GM12878 (cell line): Measurements from ENCODE around the gene CLDN16. TPM values are rescaled to one million over a fixed set of nuclear protein-coding genes. Genes with fewer than 3 reads are reported as not detected.

ENCODE experiments used
- ATAC-seq: fragments of 200-7000 bp; cut with Tn5 transposase; 3 replicates; pipeline ENCODE4 v1.9.1; 2020; ENCODE audit warnings: mild to moderate bottlenecking, moderate library complexity
- BruUV-seq: library from RNA; stranded (reverse); fragments of 400-500 nt; replicated peaks from 2 replicates; lab custom pipeline; 2021; lab: Mats Ljungman, UMichigan
- CTCF ChIA-PET: fragments of 300-600 bp; sonication (Branson Sonifier 250); formaldehyde crosslinking; extraction: SDS; loops from one replicate; lab custom pipeline; 2021; ENCODE audit warnings: inconsistent platforms; lab: Yijun Ruan, JAX
- POLR2A ChIA-PET: fragments of 350-600 bp; formaldehyde crosslinking; extraction: SDS; loops from one replicate; lab custom pipeline; 2021; ENCODE audit warnings: inconsistent platforms; lab: Charles Lee
- RAD21 ChIA-PET: fragments of 300-600 bp; sonication (Branson Sonifier 250); formaldehyde crosslinking; loops from one replicate; lab custom pipeline; 2023; ENCODE audit warnings: antibody characterized with exemption; ENCODE audit not compliant: unreplicated experiment; lab: Charles Lee
- SMC1A ChIA-PET: fragments of 300-600 bp; sonication (Branson Sonifier 250); formaldehyde crosslinking; loops from one replicate; lab custom pipeline; 2023; ENCODE audit not compliant: unreplicated experiment, uncharacterized antibody; lab: Charles Lee
- DNase-seq: peaks from one replicate; pipeline ENCODE4 v3.0.0-alpha.2; 2011; ENCODE audit warnings: low read depth, low spot score
- FAIRE-seq: peaks from 3 replicates; lab custom pipeline; 2011; peaks lifted over from hg19 to GRCh38; lab: Jason Lieb, UNC
- H2AFZ ChIP-seq: 2 replicates; pipeline ENCODE4 v1.6.0; 2011; ENCODE audit warnings: low read depth, low read length, control low read depth; ENCODE audit not compliant: control insufficient read depth
- H3K27ac ChIP-seq: 2 replicates; pipeline ENCODE4 v1.5.1; 2011; ENCODE audit warnings: control low read depth; ENCODE audit not compliant: control insufficient read depth, insufficient read depth
- H3K27me3 ChIP-seq, 2 experiments: replicated peaks in 1 of 2; 2 replicates each; pipeline versions ENCODE4 v1.6.0 to v1.6.1; 2011; ENCODE audit warnings: low read length in 1 of 2; ENCODE audit not compliant: control insufficient read depth in 2 of 2, insufficient read depth in 2 of 2
- H3K36me3 ChIP-seq, 2 experiments: 2 replicates each; pipeline ENCODE4 v1.5.1; 2011; ENCODE audit warnings: low read length in 1 of 2; ENCODE audit not compliant: control insufficient read depth in 2 of 2, insufficient read depth in 2 of 2
- H3K4me1 ChIP-seq: 2 replicates; pipeline ENCODE4 v1.6.1; 2011; ENCODE audit warnings: mild to moderate bottlenecking, low read length, moderate library complexity, mixed read lengths; ENCODE audit not compliant: control insufficient read depth, insufficient read depth
- H3K4me2 ChIP-seq: 2 replicates; pipeline ENCODE4 v1.6.0; 2011; ENCODE audit warnings: control low read depth; ENCODE audit not compliant: control insufficient read depth, insufficient read depth
- H3K4me3 ChIP-seq: fragments of 200-600 bp; sonication (generic); 2 replicates; pipeline ENCODE4 v1.5.1; 2016
- H3K79me2 ChIP-seq: 2 replicates; pipeline ENCODE4 v1.6.0; 2011; ENCODE audit warnings: low read length; ENCODE audit not compliant: control insufficient read depth, insufficient read depth
- H3K9ac ChIP-seq: 2 replicates; pipeline ENCODE4 v1.8.0; 2011; ENCODE audit warnings: low read length, control low read depth, mixed read lengths; ENCODE audit not compliant: control insufficient read depth, insufficient read depth
- H3K9me3 ChIP-seq: replicated peaks from 3 replicates; pipeline ENCODE4 v1.5.1; 2011; ENCODE audit warnings: mild to moderate bottlenecking, low read length; ENCODE audit not compliant: control insufficient read depth, insufficient read depth
- H4K20me1 ChIP-seq: 2 replicates; pipeline ENCODE4 v1.6.0; 2011; ENCODE audit not compliant: control insufficient read depth, insufficient read depth
- ATF7 ChIP-seq: fragments of 450-650 bp; IDR thresholded peaks from 2 replicates; pipeline ENCODE4 v1.6.1; 2016; ENCODE audit warnings: low read depth, mild to moderate bottlenecking
- BHLHE40 ChIP-seq, 2 experiments: fragments of 450-650 bp in 1 of 2; IDR thresholded peaks; 2 replicates each; pipeline ENCODE4 v1.6.1; 2011 to 2017; ENCODE audit warnings: low read depth in 2 of 2, borderline replicate concordance in 1 of 2, improper control_type of control experiment in 1 of 2, low read length in 1 of 2, mild to moderate bottlenecking in 1 of 2
- FOXM1 ChIP-seq: IDR thresholded peaks from 2 replicates; pipeline ENCODE4 v1.6.1; 2012; ENCODE audit warnings: low read depth, mild to moderate bottlenecking, inconsistent platforms, low read length, moderate library complexity
- MXI1 ChIP-seq: fragments of 150-350 bp; IDR thresholded peaks from 2 replicates; pipeline ENCODE4 v1.6.1; 2011; ENCODE audit warnings: low read depth, mild to moderate bottlenecking, inconsistent platforms, low read length, improper control_type of control experiment
- POU2F2 ChIP-seq: IDR thresholded peaks from 3 replicates; pipeline ENCODE4 v1.6.1; 2011; ENCODE audit warnings: low read depth, mild to moderate bottlenecking, low read length, borderline replicate concordance
- TBL1XR1 ChIP-seq: IDR thresholded peaks from 2 replicates; pipeline ENCODE4 v1.6.1; 2012; ENCODE audit warnings: low read depth, low read length, improper control_type of control experiment
- ZSCAN29 ChIP-seq: fragments of 450-650 bp; IDR thresholded peaks from 2 replicates; pipeline ENCODE4 v1.6.1; 2017; ENCODE audit warnings: mild to moderate bottlenecking, moderate library complexity
- WGBS: methylation state at CpG from one replicate; pipeline ENCODE4 v1.1.6; 2016; ENCODE audit warnings: low lambda C conversion rate; ENCODE audit not compliant: insufficient replicate concordance, insufficient coverage; ENCODE audit errors: missing lambda C conversion rate; 5-methylcytosine and 5-hydroxymethylcytosine counted together
- in situ Hi-C: fragments of 300-500 bp; cut with MboI; formaldehyde crosslinking; loops from 9 replicates; pipeline ENCODE4 v1.14.3; 2018; ENCODE audit warnings: mixed read lengths
- intact Hi-C: fragments of 100-400 bp; cut with micrococcal nuclease; formaldehyde crosslinking; loops from one replicate; pipeline ENCODE4 v1.14.2; 2022; ENCODE audit not compliant: unreplicated experiment
- polyA plus RNA-seq, 11 experiments: library from polyadenylated mRNA; depleted of rRNA in 4 of 11; unstranded in 6 of 11; stranded (reverse) in 5 of 11; fragments of >200 nt; fragmentation: Nextera tagmentation in 4 of 11; fragmentation: Illumina TruSeq in 1 of 11; extraction: Ambion mirVana in 4 of 11; extraction: Trizol in 1 of 11; gene quantifications; 1 replicate in 1 of 11; 2 replicates in 10 of 11; pipeline versions ENCODE4 v1.2.1 to v1.2.3, GENCODE V29; 2011 to 2016; ENCODE audit warnings: inconsistent platforms in 2 of 11, missing spikeins in 2 of 11, low read depth in 1 of 11
- total RNA-seq, 4 experiments: library from RNA; depleted of rRNA in 3 of 4; stranded (reverse); fragments of >200 nt in 3 of 4; fragmentation: Illumina TruSeq in 1 of 4; extraction: Trizol in 1 of 4; gene quantifications; 2 replicates each; pipeline versions ENCODE4 v1.2.1 to v1.2.3, GENCODE V29; 2013 to 2021
- TF ChIP-seq, protein P1 (sequence below): IDR thresholded peaks from 2 replicates; pipeline ENCODE4 v1.6.1; 2012; ENCODE audit warnings: low read depth, low read length, improper control_type of control experiment
- TF ChIP-seq, protein P2 (sequence below): IDR thresholded peaks from 2 replicates; pipeline ENCODE4 v1.6.1; 2012; ENCODE audit warnings: mild to moderate bottlenecking, low read depth, low read length
- TF ChIP-seq, protein P3 (sequence below): IDR thresholded peaks from 2 replicates; pipeline ENCODE4 v1.6.1; 2012; ENCODE audit warnings: low read depth, low read length, improper control_type of control experiment

The CLDN16 gene
- total and polyA plus RNA-seq, 10 of the 15 experiments (the other 5 are each of a cell fraction or from before 2014, with no cell fraction given) = 3.2 to 26.6 (median 4.0) TPM

DNA sequence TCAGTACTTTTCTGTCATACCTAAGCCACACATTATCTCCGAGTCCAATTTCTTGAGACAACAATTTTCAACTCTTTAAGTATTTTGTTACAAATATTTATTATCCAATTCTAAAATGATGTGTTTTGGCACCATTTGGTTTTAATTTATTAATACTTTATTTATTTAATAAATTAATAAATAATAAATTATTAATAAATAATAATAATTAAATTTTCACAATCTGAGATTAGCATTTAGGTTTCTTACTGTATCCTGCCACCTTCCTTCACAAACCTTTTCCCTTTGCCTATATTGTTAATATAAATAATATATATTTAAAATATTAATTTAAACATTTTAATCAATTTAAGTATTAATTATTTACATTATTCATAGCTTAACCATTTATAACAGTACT, 37.9 kb downstream of the CLDN16 start:
- no peaks in the 10 kb centered on the region for H4K20me1 ChIP-seq
- H3K4me2 ChIP-seq = no peak overlapping the region
- ChIA-PET SMC1A (interaction anchor here (0.6 to 6.8 kb wide), 26 partner anchors 11 to 478 kb away, joined by 3 to 71 read pairs (median 6); partner anchors contain the start of gene CLDN1), POLR2A (interaction anchor here (0.6 kb wide), 1 partner anchor 216 kb away, joined by 4 read pairs; no protein-coding TSS in a partner anchor), CTCF (interaction anchor here (0.8 to 5.3 kb wide), 17 partner anchors 12 to 469 kb away, joined by 3 to 98 read pairs (median 12); no protein-coding TSS in a partner anchor), RAD21 (interaction anchor here (0.8 to 4.7 kb wide), 20 partner anchors 17 to 1153 kb away, joined by 3 to 38 read pairs (median 6); partner anchors contain the start of genes CLDN16 and P3H2)
- no peaks in the 10 kb centered on the region for H3K9me3 ChIP-seq
- BruUV-seq = no TSS peak
- FAIRE-seq (no peak), ATAC-seq (no peak), DNase-seq (no peak)
- H2AFZ ChIP-seq = no peak overlapping the region
- H3K9ac ChIP-seq = no peak overlapping the region
- 92% methylated on average over 1 of the region's 1 CpG for WGBS
- in situ Hi-C loops = no loop called here
- TF ChIP-seq, protein P1, sequence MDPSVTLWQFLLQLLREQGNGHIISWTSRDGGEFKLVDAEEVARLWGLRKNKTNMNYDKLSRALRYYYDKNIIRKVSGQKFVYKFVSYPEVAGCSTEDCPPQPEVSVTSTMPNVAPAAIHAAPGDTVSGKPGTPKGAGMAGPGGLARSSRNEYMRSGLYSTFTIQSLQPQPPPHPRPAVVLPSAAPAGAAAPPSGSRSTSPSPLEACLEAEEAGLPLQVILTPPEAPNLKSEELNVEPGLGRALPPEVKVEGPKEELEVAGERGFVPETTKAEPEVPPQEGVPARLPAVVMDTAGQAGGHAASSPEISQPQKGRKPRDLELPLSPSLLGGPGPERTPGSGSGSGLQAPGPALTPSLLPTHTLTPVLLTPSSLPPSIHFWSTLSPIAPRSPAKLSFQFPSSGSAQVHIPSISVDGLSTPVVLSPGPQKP = no peak
- TF ChIP-seq POU2F2 (no peak), ATF7 (no peak), ZSCAN29 (no peak), BHLHE40 (IDR thresholded peaks at IDR 0.05; ENCODE audit: borderline replicate concordance in 1 of 2, low read depth in 2 of 2, low read length in 1 of 2) (no peak), MXI1 (no peak), TBL1XR1 (no peak), FOXM1 (no peak)
- TF ChIP-seq, protein P2, sequence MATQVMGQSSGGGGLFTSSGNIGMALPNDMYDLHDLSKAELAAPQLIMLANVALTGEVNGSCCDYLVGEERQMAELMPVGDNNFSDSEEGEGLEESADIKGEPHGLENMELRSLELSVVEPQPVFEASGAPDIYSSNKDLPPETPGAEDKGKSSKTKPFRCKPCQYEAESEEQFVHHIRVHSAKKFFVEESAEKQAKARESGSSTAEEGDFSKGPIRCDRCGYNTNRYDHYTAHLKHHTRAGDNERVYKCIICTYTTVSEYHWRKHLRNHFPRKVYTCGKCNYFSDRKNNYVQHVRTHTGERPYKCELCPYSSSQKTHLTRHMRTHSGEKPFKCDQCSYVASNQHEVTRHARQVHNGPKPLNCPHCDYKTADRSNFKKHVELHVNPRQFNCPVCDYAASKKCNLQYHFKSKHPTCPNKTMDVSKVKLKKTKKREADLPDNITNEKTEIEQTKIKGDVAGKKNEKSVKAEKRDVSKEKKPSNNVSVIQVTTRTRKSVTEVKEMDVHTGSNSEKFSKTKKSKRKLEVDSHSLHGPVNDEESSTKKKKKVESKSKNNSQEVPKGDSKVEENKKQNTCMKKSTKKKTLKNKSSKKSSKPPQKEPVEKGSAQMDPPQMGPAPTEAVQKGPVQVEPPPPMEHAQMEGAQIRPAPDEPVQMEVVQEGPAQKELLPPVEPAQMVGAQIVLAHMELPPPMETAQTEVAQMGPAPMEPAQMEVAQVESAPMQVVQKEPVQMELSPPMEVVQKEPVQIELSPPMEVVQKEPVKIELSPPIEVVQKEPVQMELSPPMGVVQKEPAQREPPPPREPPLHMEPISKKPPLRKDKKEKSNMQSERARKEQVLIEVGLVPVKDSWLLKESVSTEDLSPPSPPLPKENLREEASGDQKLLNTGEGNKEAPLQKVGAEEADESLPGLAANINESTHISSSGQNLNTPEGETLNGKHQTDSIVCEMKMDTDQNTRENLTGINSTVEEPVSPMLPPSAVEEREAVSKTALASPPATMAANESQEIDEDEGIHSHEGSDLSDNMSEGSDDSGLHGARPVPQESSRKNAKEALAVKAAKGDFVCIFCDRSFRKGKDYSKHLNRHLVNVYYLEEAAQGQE = no peak
- TF ChIP-seq, protein P3, sequence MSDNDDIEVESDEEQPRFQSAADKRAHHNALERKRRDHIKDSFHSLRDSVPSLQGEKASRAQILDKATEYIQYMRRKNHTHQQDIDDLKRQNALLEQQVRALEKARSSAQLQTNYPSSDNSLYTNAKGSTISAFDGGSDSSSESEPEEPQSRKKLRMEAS = no peak
- intact Hi-C loops = no loop called here
- no peaks in the 10 kb centered on the region for H3K79me2 ChIP-seq
- H3K27me3 ChIP-seq = no peaks in the 10 kb centered on the region
- no peaks in the 10 kb centered on the region for H3K36me3 ChIP-seq
- no peak overlapping the region for H3K27ac ChIP-seq
- no peak overlapping the region for H3K4me3 ChIP-seq
- H3K4me1 ChIP-seq = peaks cover 6% of the 10 kb centered on the region
